ENCODE data around the gene MAGOH. TPM values are rescaled to one million over a fixed set of nuclear protein-coding genes. Genes with fewer than 3 reads are reported as not detected.

MAGOH gene
- total RNA-seq, 2 donors from 2014 or later = 9.5 to 21.8 TPM

DNA sequence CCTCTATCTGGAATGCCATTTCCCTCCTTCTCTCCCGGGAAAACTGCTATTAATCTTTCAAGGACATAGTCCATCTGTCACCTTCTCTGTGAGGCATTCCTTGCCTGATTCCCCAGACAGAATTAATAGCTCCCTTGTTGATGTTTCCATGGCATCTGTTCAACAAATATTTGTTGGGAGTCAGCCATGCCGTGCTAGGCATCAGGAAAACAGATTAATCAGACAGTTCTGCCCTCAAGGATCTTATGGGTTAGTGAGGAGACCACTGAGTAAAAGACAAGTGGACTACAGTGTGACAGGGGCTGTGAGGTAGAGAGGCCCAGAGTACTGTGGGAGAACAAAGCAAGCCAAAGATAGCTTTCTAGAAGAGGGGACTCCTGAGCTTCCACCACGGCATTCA, 11.4 kb upstream of the MAGOH start:
- TF ChIP-seq, protein P1, sequence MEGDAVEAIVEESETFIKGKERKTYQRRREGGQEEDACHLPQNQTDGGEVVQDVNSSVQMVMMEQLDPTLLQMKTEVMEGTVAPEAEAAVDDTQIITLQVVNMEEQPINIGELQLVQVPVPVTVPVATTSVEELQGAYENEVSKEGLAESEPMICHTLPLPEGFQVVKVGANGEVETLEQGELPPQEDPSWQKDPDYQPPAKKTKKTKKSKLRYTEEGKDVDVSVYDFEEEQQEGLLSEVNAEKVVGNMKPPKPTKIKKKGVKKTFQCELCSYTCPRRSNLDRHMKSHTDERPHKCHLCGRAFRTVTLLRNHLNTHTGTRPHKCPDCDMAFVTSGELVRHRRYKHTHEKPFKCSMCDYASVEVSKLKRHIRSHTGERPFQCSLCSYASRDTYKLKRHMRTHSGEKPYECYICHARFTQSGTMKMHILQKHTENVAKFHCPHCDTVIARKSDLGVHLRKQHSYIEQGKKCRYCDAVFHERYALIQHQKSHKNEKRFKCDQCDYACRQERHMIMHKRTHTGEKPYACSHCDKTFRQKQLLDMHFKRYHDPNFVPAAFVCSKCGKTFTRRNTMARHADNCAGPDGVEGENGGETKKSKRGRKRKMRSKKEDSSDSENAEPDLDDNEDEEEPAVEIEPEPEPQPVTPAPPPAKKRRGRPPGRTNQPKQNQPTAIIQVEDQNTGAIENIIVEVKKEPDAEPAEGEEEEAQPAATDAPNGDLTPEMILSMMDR (IDR thresholded peaks at IDR 0.05) = no peak
- no peaks in the 10 kb centered on the region for H3K36me3 ChIP-seq
- no peaks in the 10 kb centered on the region for H3K4me1 ChIP-seq (ENCODE audit: control insufficient read depth in 1 of 2, low read depth in 2 of 2)
- H3K4me3 ChIP-seq = no peak overlapping the region
- no peak for ATAC-seq (ENCODE audit: insufficient number of reproducible peaks, low FRiP score, low read depth)
- no peak for DNase-seq (ENCODE audit: low spot score)
- no peak overlapping the region for H3K27ac ChIP-seq
- no peaks in the 10 kb centered on the region for H3K27me3 ChIP-seq (replicated peaks; ENCODE audit: insufficient read depth)
- H3K9me3 ChIP-seq = no peaks in the 10 kb centered on the region

DNA sequence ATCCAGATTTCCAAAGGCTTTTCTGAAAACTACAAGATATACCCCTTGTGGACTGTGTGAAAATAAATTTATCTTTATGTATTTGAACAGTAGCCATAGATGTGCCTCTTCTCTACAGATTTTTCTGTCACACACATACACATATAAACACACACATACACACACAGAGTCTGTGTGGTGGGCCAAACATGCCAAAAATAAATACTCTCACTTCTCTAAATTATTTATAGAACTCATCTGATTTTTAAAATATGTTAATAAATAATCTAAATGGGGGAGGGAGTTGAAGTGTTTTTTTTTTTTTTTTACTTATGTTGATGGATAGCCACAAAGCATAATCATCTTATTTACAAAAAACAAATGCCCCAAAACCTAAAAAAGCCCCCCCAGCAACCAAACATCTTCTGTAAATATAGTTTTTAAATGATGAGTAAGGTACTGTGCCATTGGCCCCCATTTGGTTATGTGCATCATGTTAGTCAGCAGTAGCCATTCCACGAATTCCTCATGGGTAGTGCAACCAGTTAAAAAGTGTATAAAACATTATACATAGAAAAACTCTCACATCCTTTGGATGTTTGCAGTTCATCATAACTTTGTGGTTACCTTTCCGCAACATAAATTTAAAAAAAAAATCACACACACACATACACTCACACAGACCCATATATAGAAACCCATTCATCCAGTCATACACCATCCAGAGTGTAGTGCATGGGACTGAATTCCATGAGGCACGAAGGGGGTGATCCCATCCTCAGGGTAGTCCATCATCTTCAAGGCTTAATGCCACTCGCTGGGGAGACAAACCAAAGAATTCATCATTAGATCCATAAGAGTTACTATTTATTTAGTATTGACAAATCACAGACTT, 8.2 kb upstream of the MAGOH start:
- Histone ChIP-seq H3K4me1 (ENCODE audit: control insufficient read depth in 1 of 2, low read depth in 2 of 2) (no peaks in the 10 kb centered on the region), H3K36me3 (no peaks in the 10 kb centered on the region), H3K27ac (no peak overlapping the region), H3K27me3 (replicated peaks; ENCODE audit: insufficient read depth) (no peaks in the 10 kb centered on the region), H3K9me3 (no peaks in the 10 kb centered on the region), H3K4me3 (no peak overlapping the region)
- TF ChIP-seq, protein P1 (IDR thresholded peaks at IDR 0.05) = no peak
- DNase-seq (ENCODE audit: low spot score) (no peak), ATAC-seq (ENCODE audit: insufficient number of reproducible peaks, low FRiP score, low read depth) (no peak)

DNA sequence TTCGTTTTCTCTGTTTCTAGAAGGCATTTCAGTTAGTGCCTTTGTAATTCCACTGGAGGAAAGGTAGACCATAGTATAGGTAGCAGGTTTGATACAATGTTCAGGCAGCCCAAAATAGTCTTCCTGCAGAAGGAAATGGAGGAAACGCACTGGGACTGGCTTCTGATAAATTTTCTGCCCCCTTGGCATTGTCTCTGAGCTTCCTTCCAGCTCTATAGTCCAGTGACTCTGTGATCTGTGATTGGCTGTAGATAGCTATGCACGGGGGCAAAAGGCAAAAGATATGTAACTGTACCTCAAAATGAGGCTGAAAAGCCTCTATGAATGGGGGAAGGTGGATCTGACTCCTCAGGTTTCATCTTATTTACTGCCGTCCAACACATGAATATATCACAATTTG, 5.8 kb upstream of the MAGOH start:
- Histone ChIP-seq H3K9me3 (no peaks in the 10 kb centered on the region), H3K36me3 (no peaks in the 10 kb centered on the region), H3K4me3 (no peak overlapping the region), H3K4me1 (ENCODE audit: control insufficient read depth in 1 of 2, low read depth in 2 of 2) (peaks cover 0 to 2% of the 10 kb centered on the region in 2 donors), H3K27ac (no peak overlapping the region), H3K27me3 (replicated peaks; ENCODE audit: insufficient read depth) (no peaks in the 10 kb centered on the region)
- ATAC-seq (ENCODE audit: insufficient number of reproducible peaks, low FRiP score, low read depth) (no peak), DNase-seq (ENCODE audit: low spot score) (no peak)
- TF ChIP-seq, protein P1 (IDR thresholded peaks at IDR 0.05) = no peak

DNA sequence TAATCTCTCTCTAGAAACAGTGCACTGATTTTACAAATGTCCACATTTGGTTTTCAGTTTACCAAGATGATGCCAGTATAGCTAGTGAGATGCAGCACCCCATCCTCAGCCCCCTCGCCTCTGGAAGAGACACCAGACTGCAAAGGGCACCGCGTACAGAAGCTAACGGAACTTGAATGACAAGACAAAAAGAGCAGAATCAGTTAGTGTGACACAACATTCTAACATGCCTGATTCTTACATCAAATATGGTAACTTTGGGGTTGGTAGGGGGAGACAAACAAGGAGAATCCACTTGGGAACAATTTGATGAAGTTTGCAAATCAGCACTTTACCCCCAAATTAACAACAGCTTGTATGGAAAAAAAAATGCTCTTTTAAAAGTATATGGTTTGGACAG, 4.1 kb upstream of the MAGOH start:
- no peaks in the 10 kb centered on the region for H3K9me3 ChIP-seq
- H3K36me3 ChIP-seq = no peaks in the 10 kb centered on the region
- H3K27ac ChIP-seq = no peak overlapping the region
- no peaks in the 10 kb centered on the region for H3K27me3 ChIP-seq (replicated peaks; ENCODE audit: insufficient read depth)
- no peak overlapping the region for H3K4me3 ChIP-seq
- TF ChIP-seq, protein P1 (IDR thresholded peaks at IDR 0.05) = no peak
- DNase-seq (ENCODE audit: low spot score) (no peak), ATAC-seq (ENCODE audit: insufficient number of reproducible peaks, low FRiP score, low read depth) (no peak)
- H3K4me1 ChIP-seq (ENCODE audit: control insufficient read depth in 1 of 2, low read depth in 2 of 2) = peaks cover 3 to 11% of the 10 kb centered on the region in 2 donors

DNA sequence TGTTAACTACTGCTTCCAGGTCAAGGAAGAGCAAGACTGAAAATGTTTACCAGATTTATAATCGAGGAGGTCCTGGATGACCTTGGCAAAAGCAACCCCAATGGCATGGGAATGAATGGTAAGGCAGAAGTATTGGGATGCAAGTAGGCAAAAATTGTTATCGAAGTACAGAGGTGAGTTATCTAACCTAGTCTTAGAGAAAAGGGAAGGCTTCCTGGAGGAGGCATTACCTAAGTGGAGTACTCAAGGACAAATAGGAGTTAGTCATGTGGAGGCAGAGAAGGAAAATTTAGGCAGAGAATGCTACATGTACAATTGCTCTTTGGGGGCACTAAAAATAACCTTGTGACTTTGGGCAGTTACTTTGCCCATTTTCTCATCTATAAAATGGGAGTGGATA, 3.5 kb upstream of the MAGOH start:
- DNase-seq (ENCODE audit: low spot score) = no peak
- ATAC-seq (ENCODE audit: insufficient number of reproducible peaks, low FRiP score, low read depth) = no peak
- H3K36me3 ChIP-seq = no peaks in the 10 kb centered on the region
- H3K27ac ChIP-seq = no peak overlapping the region
- no peaks in the 10 kb centered on the region for H3K9me3 ChIP-seq
- no peaks in the 10 kb centered on the region for H3K27me3 ChIP-seq (replicated peaks; ENCODE audit: insufficient read depth)
- no peak overlapping the region for H3K4me3 ChIP-seq
- TF ChIP-seq, protein P1 (IDR thresholded peaks at IDR 0.05) = no peak
- peaks cover 9 to 16% of the 10 kb centered on the region in 2 donors for H3K4me1 ChIP-seq (ENCODE audit: control insufficient read depth in 1 of 2, low read depth in 2 of 2)
